HG02588 (cell line): ENCODE measurements around the gene ENOX1.

Source experiments
- ATAC-seq: cut with Tn5 transposase; IDR thresholded peaks from one replicate; pipeline ENCODE4 v1.9.1; 2021; ENCODE audit warnings: mild to moderate bottlenecking, moderate library complexity; ENCODE audit not compliant: unreplicated experiment

Gene ENOX1

DNA sequence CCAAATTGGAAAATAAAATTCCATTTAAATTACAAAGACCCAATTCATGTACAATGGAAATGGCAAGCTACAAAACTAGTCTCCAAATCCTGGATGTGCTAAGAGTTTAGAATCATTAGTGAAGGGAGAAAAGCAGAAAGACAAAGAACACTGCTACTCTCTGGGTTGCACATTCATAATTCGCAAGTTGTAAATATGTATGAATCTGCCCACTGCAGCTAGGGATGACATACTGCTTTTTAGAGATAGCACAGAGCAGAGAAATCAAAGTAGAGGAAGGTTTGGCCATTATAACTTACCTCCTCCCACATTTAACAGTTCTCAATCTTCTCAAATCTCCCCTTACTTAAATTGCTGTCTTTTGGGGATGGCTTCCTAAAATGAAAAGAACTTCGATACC is 231.1 kb downstream of the ENOX1 start:
- no peak for ATAC-seq

GRCh38 chr13:43551897-43552456 is 234.8 kb downstream of the ENOX1 start:
- ATAC-seq: no peak

GRCh38 chr13:43546816-43547215 is 240.0 kb downstream of the ENOX1 start:
- no peak for ATAC-seq

DNA sequence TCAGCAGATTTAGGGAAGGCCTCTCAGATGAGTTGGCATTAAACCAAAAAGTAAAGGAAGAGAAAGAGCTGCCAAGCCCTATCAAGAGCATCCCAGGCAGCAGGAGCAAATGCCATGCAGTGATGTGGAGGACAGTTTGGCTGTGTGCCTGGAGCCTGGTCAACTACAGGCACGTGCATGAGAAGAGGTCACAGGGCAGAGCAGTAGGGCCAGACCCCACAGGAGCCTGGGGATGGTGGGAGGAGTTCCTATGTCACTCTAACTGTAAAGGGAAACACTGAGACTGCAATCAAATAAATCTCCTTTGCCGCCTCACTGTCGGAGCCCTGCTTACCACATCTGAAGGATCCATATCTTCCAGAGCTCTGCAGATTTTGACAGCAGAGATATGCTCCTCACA is 240.5 kb downstream of the ENOX1 start:
- ATAC-seq: no peak

DNA sequence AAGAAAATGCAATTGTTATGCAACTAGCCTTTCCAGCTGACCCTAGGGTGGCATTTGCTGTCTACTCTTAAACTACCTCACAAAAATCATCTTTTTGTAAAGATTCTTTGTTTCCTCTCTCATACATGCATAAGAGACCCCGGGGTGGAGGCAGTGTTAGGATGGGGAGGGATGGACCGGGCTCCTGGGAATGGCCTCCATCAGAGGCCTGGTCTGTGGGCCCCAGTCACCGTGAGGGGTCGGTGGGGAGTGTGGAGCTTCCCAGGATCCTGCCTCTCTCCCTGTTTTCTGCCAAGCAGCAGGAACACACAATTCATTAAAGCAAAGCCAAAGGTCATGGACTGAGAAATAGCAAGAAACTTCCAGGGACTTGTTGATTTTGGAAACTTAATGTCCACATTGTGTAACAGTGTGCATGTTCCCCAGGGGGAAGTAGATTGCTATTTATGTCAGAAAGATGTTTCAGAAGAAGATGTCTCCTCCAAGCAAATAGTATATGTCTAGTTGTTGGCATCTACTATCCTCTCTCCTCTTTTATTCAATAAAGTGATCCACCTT is 241.4 kb downstream of the ENOX1 start:
- no peak for ATAC-seq

GRCh38 chr13:43544631-43545030 is 242.1 kb downstream of the ENOX1 start:
- ATAC-seq: no peak

- no peak for ATAC-seq
These were observed 242.8 kb downstream of the ENOX1 start for GRCh38 chr13:43544011-43544410.

- ATAC-seq: no peak
These were observed 243.4 kb downstream of the ENOX1 start for GRCh38 chr13:43543331-43543730.

DNA sequence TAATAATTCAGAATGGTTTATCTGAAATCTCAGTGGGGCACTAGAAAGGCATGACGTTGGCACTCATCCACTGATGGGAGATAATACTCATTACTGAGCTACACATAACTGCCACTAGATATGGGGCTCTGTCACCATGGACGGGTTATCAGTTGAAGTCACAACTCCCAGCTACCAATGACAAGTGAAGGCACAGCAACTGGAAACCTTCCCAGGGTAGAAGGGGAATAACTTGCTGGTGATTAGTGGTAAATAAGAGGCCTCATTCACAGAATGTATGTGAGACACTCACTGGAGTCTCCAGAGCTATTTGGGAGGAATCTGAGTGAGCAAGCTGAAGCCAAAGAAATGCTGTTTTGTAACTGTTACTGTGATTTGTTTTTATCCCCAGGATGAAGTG is 249.6 kb downstream of the ENOX1 start:
- no peak for ATAC-seq

GRCh38 chr13:43529796-43530195 is 257.0 kb downstream of the ENOX1 start:
- no peak for ATAC-seq

- no peak for ATAC-seq
These were observed 257.8 kb downstream of the ENOX1 start for GRCh38 chr13:43528992-43529391.

DNA sequence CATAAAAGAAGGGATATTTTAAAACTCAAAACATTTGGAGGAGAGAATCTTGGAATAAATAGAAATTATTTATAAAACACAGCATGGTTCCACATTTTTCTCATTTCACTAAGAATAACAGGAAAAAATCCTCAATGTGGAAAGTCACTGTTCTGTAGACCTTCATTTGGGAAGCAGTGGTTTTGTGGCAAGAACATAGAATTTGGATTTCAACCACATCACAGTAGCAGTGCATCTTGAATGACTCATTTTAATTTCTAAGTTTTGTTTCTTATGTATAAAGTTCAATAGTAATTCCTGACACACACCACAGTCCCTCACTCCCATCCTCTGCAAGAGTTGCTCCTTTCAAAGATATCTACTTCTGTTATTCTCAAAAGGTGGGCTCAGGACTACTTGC is 264.0 kb downstream of the ENOX1 start:
- ATAC-seq: no peak

DNA sequence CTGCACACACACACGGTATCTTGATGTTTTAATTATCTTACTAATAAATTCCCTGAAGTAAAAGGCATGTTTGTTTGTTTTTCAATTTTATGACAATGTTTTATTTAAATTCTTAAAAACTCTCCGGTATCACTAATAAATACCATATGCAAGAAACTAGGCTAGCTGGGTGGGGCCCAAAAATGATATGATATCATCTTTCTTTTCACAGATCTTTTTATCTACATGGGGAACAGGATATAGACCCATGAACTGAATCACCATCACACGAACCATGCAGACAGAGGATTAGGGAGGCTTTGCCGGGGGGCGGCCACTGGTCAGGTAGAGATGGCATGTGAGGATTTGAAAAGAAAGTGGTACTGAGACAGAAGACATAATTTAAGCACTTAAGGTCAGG is 266.4 kb downstream of the ENOX1 start:
- no peak for ATAC-seq

DNA sequence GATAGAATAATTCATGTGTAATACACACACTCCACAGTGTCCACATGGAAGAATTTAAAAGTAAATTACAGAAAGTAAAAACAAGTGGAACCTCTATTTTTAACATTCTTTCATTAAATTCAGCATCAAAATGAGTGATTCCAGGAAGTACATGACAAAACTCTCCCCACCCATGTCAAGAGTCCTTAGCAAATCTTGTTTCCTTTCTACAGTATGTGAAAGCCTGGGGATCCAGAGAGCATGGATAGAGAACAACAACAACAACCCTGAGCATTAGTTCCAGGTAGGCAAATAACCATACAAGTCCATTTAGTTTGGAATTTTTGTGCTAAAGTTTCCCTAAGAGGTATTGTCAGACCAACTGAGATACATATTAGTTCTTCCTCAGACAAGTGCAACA is 267.9 kb downstream of the ENOX1 start:
- ATAC-seq: no peak

DNA sequence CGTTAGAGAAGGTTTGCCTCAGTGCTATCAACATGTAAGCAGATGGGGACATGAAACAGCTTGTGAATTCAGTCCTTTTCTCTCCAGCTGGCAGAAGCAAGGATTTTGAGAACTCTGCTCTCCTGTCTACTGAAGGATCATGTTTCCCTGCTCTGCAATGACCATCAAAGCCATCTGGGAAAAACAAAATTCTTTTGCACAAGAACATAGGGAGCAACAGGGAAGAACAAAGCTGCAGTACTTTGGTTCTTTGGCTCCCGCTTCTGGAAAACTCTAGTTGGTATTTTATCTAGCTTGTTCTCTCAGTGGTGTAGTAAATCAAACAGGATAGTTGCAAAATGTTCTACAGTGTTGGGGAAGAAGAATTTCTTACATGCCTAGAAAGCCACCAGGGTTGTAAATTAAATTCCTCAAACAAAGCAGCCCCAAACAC is 270.4 kb downstream of the ENOX1 start:
- ATAC-seq: no peak

GRCh38 chr13:43515531-43515930 is 271.2 kb downstream of the ENOX1 start:
- ATAC-seq: no peak

GRCh38 chr13:43514311-43514710 is 272.5 kb downstream of the ENOX1 start:
- no peak for ATAC-seq

GRCh38 chr13:43512221-43512620 is 274.6 kb downstream of the ENOX1 start:
- no peak for ATAC-seq

DNA sequence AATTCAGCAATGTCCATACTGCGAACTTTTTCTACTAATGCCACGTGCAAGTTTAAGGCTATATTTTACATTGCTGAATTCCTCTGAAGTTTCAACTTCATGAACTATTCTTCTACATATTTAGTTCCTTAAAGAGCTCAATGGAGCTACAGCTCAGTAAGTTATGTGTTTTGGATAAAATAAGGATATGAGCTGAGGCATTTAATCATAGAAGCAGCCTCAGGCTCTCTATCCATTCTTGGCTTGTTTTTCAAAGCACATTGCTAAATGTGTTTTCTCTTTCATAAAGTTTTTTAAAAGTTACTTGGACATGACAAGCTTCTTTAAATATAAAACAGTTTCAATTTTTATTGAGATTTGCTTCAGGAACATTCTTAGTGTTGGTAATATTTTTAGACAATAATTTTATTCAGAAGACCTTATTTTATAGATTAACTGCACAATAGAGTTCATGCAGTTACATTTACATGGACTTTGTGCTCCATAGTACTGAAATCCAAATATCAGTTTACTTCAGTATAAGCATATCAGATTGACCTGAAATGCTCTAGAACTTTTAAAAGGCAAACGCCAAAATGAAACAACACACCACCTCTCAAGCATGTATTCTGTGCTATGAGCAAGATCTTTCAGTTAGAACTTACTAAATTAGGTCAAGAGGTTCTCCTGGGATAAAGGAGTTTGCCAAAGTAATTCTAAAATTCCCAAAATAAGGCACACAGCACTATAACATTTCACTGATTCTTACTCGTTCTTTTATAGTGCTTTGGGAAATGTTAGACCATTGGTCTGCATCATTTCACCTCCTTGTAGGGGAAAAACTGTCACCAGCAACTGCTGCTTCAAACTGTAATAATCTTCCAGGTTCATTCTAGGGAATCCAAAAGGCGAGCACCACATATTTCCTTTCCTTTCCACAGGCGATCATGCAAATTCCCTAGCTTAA is 275.5 kb downstream of the ENOX1 start:
- ATAC-seq: no peak

DNA sequence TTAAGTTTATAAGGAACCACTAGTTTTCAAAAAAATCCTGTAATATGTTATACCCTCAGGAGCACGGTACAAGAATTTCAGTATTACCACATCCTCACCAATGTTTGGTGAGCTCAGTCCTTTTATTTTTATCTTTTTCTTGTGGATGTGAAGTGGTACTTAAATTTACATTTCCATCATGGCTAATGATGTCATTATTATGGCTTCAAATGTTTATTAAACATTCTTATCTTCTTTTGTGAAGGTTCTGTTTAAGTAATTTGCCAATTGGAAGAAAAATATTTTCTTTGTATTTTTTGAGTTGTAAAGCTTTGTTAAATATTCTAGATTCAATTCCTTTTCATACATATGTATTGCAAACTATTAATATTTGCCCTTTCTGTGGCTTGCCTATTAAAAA is 291.0 kb downstream of the ENOX1 start:
- no peak for ATAC-seq

DNA sequence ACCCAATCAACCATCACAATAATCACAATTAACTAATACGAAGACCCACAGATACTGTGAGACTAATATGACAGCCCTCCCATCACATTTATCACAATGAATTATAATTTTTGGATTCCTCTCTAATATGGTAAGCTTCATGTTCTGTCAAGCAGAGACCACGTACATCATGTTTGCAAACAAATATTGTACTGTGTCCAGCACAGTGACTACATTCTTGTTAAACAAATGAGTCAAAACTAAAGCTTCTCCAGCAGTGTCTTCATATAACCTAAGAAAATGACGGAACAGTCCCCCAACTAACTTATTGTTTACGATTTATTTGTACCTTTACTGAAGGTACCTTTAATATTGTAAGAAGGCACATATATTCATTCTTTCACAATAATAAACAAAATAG is 292.6 kb downstream of the ENOX1 start:
- no peak for ATAC-seq

DNA sequence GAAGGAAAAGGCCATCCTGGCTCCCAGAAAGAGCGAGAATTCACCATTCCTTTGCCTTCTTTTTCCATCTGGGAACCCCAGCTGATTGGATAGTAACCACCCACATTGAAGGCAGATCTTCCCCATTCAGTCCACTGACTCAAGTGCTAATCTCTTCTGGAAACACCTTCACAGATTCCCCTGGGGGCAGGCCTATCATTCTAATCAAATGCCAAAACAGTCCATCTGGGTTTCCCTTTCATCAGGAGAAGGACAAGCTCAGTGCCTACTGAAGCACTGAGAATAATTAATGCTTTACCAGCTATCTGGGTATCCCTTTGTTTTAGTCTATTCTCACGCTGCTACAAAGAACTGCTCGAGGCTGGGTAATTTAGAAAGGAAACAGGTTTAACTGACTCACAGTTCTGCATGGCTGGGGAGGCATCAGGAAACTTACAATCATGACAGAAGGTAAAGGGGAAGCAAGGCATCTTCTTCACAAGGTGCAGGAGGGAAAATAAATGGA is 293.2 kb downstream of the ENOX1 start:
- no peak for ATAC-seq
